Ishikawa (cell line): ENCODE results near the gene AGPAT4.

ENCODE experiments used
- CEBPB ChIP-seq: IDR thresholded peaks from 2 replicates; pipeline ENCODE4 v1.6.1; 2012
- CREB1 ChIP-seq: IDR thresholded peaks from 2 replicates; pipeline ENCODE4 v1.6.1; 2012; ENCODE audit warnings: low read depth
- EP300 ChIP-seq: IDR thresholded peaks from 2 replicates; pipeline ENCODE4 v1.6.1; 2012; ENCODE audit warnings: borderline replicate concordance
- FOXM1 ChIP-seq: IDR thresholded peaks from 2 replicates; pipeline ENCODE4 v1.6.1; 2012; ENCODE audit warnings: low read depth, borderline replicate concordance
- MAX ChIP-seq: IDR thresholded peaks from 2 replicates; pipeline ENCODE4 v1.6.1; 2012
- NFIC ChIP-seq: IDR thresholded peaks from 2 replicates; pipeline ENCODE4 v1.6.1; 2012
- RAD21 ChIP-seq: IDR thresholded peaks from 2 replicates; pipeline ENCODE4 v1.6.1; 2012; ENCODE audit warnings: low read depth
- TAF1 ChIP-seq: IDR thresholded peaks from 2 replicates; pipeline ENCODE4 v1.6.1; 2012; ENCODE audit warnings: low read depth, mild to moderate bottlenecking
- TEAD4 ChIP-seq: IDR thresholded peaks from 2 replicates; pipeline ENCODE4 v1.6.1; 2012
- YY1 ChIP-seq: IDR thresholded peaks from 2 replicates; pipeline ENCODE4 v1.6.1; 2012; ENCODE audit warnings: low read depth
- ZBTB7A ChIP-seq: IDR thresholded peaks from 2 replicates; pipeline ENCODE4 v1.6.1; 2012; ENCODE audit warnings: low read depth
- TF ChIP-seq, protein P1 (sequence below): IDR thresholded peaks from 2 replicates; pipeline ENCODE4 v1.6.1; 2012; ENCODE audit warnings: low read depth, mild to moderate bottlenecking
- TF ChIP-seq, protein P2 (sequence below): IDR thresholded peaks from 2 replicates; pipeline ENCODE4 v1.6.1; 2012

DNA sequence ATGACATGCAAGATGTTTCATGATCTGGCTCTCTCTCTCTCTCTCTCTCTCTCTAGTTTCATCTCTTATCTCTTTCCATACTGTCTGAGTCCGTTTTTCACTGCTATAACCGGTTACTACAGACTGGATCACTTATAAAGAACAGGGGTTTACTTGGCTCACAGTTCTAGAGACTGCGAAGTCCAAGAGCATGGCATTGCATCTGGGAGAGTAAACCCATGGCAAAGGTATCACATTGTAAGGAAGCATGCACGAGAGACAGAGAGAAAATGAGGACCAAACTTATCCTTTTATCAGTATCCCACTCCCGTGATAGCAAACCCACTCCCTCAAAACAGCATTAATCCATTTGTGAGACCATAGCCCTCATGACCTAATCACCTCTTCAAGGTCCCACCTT lies 7.2 kb upstream of the AGPAT4 start:
- TF ChIP-seq TEAD4 (no peak), EP300 (no peak), MAX (no peak), CREB1 (no peak), CEBPB (no peak), FOXM1 (no peak), YY1 (no peak), NFIC (no peak), RAD21 (no peak), TAF1 (no peak), ZBTB7A (no peak)
- TF ChIP-seq, protein P1, sequence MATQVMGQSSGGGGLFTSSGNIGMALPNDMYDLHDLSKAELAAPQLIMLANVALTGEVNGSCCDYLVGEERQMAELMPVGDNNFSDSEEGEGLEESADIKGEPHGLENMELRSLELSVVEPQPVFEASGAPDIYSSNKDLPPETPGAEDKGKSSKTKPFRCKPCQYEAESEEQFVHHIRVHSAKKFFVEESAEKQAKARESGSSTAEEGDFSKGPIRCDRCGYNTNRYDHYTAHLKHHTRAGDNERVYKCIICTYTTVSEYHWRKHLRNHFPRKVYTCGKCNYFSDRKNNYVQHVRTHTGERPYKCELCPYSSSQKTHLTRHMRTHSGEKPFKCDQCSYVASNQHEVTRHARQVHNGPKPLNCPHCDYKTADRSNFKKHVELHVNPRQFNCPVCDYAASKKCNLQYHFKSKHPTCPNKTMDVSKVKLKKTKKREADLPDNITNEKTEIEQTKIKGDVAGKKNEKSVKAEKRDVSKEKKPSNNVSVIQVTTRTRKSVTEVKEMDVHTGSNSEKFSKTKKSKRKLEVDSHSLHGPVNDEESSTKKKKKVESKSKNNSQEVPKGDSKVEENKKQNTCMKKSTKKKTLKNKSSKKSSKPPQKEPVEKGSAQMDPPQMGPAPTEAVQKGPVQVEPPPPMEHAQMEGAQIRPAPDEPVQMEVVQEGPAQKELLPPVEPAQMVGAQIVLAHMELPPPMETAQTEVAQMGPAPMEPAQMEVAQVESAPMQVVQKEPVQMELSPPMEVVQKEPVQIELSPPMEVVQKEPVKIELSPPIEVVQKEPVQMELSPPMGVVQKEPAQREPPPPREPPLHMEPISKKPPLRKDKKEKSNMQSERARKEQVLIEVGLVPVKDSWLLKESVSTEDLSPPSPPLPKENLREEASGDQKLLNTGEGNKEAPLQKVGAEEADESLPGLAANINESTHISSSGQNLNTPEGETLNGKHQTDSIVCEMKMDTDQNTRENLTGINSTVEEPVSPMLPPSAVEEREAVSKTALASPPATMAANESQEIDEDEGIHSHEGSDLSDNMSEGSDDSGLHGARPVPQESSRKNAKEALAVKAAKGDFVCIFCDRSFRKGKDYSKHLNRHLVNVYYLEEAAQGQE: no peak
- TF ChIP-seq, protein P2, sequence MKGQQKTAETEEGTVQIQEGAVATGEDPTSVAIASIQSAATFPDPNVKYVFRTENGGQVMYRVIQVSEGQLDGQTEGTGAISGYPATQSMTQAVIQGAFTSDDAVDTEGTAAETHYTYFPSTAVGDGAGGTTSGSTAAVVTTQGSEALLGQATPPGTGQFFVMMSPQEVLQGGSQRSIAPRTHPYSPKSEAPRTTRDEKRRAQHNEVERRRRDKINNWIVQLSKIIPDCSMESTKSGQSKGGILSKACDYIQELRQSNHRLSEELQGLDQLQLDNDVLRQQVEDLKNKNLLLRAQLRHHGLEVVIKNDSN: no peak
